Keratinocyte (primary cell): ENCODE results near the gene HEG1.

ENCODE experiments used
- EZH2 ChIP-seq: IDR thresholded peaks from one replicate; pipeline ENCODE4 v1.6.1; 2012; ENCODE audit warnings: inconsistent platforms, mild to moderate bottlenecking, low read length, moderate library complexity
- TF ChIP-seq, protein P1 (sequence below), 3 experiments: IDR thresholded peaks in 1 of 3; conservative IDR thresholded peaks in 1 of 3; optimal IDR thresholded peaks in 1 of 3; 2 replicates in 2 of 3; 3 replicates in 1 of 3; pipeline versions ENCODE3 to v1.5.1; 2011; ENCODE audit warnings: low read length in 3 of 3, mild to moderate bottlenecking in 3 of 3, moderate library complexity in 2 of 3, control low read depth in 1 of 3, inconsistent platforms in 1 of 3; ENCODE audit not compliant: insufficient read depth in 2 of 3; ENCODE audit errors: extremely low read depth in 1 of 3

DNA sequence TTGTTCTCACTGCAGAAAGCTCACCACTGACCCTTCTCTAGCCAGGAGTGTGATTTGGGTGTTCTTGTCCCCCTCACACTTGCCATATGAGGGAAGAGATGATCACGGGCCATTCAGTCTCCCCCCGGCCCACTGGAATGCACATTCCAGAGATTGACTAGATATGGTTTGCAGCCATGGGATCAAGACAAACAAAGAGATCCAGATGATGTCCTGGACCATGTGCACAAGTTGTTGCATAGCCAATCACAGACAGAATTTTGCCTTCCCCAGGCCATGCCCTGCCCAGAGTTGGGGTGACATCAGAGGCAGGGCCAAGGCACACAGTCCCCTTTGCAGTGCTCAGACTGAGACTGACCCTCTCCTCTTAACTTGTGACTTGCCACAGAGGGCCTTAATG, 136.0 kb downstream of the HEG1 start:
- TF ChIP-seq, protein P1, sequence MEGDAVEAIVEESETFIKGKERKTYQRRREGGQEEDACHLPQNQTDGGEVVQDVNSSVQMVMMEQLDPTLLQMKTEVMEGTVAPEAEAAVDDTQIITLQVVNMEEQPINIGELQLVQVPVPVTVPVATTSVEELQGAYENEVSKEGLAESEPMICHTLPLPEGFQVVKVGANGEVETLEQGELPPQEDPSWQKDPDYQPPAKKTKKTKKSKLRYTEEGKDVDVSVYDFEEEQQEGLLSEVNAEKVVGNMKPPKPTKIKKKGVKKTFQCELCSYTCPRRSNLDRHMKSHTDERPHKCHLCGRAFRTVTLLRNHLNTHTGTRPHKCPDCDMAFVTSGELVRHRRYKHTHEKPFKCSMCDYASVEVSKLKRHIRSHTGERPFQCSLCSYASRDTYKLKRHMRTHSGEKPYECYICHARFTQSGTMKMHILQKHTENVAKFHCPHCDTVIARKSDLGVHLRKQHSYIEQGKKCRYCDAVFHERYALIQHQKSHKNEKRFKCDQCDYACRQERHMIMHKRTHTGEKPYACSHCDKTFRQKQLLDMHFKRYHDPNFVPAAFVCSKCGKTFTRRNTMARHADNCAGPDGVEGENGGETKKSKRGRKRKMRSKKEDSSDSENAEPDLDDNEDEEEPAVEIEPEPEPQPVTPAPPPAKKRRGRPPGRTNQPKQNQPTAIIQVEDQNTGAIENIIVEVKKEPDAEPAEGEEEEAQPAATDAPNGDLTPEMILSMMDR (optimal IDR thresholded peaks at IDR 0.05 in 1 of 3, IDR thresholded peaks at IDR 0.05 in 1 of 3, conservative IDR thresholded peaks at IDR 0.05 in 1 of 3; ENCODE audit: extremely low read depth in 1 of 3, insufficient read depth in 2 of 3, low read length in 3 of 3), result no peak
- no peak for TF ChIP-seq EZH2
